ENCODE results near the gene LYPD1.

LYPD1 gene

GRCh38 chr2:132605236-132606180, 64.5 kb downstream of the LYPD1 start:
- H3K27ac ChIP-seq: no peak overlapping the region
- no peak overlapping the region for H3K4me3 ChIP-seq

- no peak overlapping the region for H3K4me3 ChIP-seq
These were observed 65.4 kb downstream of the LYPD1 start for GRCh38 chr2:132604561-132604960.

GRCh38 chr2:132599556-132599955, 70.4 kb downstream of the LYPD1 start:
- Histone ChIP-seq H3K4me3 (no peak overlapping the region), H3K27ac (no peak overlapping the region)

More at GRCh38 chr2:132604561-132604960, 65.4 kb downstream of the LYPD1 start:
- H3K27ac ChIP-seq: no peak overlapping the region

- H3K4me3 ChIP-seq: no peak overlapping the region
- H3K27ac ChIP-seq: no peak overlapping the region
These were observed 71.5 kb downstream of the LYPD1 start for GRCh38 chr2:132598536-132598935.

GRCh38 chr2:132597831-132598230, 72.2 kb downstream of the LYPD1 start:
- Histone ChIP-seq H3K4me3 (no peak overlapping the region), H3K27ac (no peak overlapping the region)

GRCh38 chr2:132597166-132597565, 72.8 kb downstream of the LYPD1 start:
- H3K4me3 ChIP-seq: no peak overlapping the region
- no peak overlapping the region for H3K27ac ChIP-seq

- no peak overlapping the region for H3K27ac ChIP-seq
- no peak overlapping the region for H3K4me3 ChIP-seq
These were observed 74.3 kb downstream of the LYPD1 start for GRCh38 chr2:132595693-132596092.

GRCh38 chr2:132595186-132595585, 74.8 kb downstream of the LYPD1 start:
- Histone ChIP-seq H3K27ac (no peak overlapping the region), H3K4me3 (no peak overlapping the region)

Data from skin epidermis (tissue), 12 donors.